ENCODE results near the gene ASCC2. TPM values are rescaled to one million over a fixed set of nuclear protein-coding genes. Genes with fewer than 3 reads are reported as not detected.

The ASCC2 gene, protein sequence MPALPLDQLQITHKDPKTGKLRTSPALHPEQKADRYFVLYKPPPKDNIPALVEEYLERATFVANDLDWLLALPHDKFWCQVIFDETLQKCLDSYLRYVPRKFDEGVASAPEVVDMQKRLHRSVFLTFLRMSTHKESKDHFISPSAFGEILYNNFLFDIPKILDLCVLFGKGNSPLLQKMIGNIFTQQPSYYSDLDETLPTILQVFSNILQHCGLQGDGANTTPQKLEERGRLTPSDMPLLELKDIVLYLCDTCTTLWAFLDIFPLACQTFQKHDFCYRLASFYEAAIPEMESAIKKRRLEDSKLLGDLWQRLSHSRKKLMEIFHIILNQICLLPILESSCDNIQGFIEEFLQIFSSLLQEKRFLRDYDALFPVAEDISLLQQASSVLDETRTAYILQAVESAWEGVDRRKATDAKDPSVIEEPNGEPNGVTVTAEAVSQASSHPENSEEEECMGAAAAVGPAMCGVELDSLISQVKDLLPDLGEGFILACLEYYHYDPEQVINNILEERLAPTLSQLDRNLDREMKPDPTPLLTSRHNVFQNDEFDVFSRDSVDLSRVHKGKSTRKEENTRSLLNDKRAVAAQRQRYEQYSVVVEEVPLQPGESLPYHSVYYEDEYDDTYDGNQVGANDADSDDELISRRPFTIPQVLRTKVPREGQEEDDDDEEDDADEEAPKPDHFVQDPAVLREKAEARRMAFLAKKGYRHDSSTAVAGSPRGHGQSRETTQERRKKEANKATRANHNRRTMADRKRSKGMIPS
- total RNA-seq (10 to 100 TPM; 53.6 to 89.0 (median 68.6) TPM), polyA plus RNA-seq (10 to 100 TPM; 34.1 to 47.3 (median 43.0) TPM)
- long read RNA-seq, donor 1, partial matches to known transcripts: 0 of 6 reads
- long read RNA-seq, donor 1, other reads (novel, unspliced or antisense): 0 of 6 reads
- long read RNA-seq, donor 2, partial matches to known transcripts: 0 of 4 reads
- long read RNA-seq, donor 2, other reads (novel, unspliced or antisense): 0 of 4 reads

DNA sequence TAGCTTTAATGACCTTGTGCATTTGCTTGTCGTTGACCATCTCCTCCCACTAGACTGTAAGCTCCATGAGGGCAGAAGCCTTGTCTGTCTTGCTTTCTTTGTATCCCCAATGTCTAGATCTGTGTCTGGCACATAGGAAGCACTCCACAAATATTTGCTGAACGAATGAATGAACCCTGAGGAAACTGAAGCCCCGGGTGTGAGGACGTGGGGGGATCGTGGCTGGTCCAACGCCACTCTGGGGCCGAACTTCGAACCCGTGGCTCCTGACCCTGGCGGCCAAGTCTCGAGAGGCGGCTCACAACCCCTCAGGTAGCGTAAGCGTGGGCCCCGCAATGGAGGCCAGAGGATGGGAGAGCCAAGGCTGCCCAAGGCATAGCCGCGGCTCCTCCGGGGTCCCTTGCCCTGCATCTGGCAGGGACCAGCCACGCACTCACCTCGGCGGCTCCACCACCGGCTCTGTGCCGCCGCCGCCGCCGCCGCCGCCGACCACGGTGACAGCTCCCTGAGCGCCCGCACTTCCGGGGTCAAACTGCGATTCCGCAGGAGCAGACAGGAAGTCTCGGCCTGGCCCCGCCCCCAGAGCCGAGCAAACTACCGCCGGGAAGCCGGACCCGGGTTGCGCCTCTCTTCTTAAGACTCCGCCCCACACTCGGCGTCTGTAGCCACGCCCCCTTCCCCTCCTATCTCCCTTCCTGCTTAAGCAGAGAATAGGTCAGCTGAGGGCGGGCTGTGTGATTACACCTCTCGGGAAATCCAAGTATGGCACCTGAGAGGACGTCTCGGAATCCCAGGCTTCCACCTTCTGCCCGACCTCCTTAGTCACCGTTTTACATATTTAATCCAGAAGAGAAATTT, at the start of gene ASCC2:
ASCC2 (minus strand) TSS at position 534 of the 858 bp plus-strand sequence. CDS start 5,949 bp downstream, outside the sequence.
- H3K4me3 ChIP-seq: peak within 1 kb of the TSS; percentile 81 to 98 (median 90)
- TF ChIP-seq POLR2A (IDR thresholded peaks at IDR 0.05): peak in 1 of 3 donors; percentile 47
- peak; percentile 91 to 97 (median 93) for TF ChIP-seq POLR2AphosphoS5 (IDR thresholded peaks at IDR 0.05)
- TF ChIP-seq, protein P1, sequence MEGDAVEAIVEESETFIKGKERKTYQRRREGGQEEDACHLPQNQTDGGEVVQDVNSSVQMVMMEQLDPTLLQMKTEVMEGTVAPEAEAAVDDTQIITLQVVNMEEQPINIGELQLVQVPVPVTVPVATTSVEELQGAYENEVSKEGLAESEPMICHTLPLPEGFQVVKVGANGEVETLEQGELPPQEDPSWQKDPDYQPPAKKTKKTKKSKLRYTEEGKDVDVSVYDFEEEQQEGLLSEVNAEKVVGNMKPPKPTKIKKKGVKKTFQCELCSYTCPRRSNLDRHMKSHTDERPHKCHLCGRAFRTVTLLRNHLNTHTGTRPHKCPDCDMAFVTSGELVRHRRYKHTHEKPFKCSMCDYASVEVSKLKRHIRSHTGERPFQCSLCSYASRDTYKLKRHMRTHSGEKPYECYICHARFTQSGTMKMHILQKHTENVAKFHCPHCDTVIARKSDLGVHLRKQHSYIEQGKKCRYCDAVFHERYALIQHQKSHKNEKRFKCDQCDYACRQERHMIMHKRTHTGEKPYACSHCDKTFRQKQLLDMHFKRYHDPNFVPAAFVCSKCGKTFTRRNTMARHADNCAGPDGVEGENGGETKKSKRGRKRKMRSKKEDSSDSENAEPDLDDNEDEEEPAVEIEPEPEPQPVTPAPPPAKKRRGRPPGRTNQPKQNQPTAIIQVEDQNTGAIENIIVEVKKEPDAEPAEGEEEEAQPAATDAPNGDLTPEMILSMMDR (IDR thresholded peaks at IDR 0.05 in 8 of 11, conservative IDR thresholded peaks at IDR 0.05 in 3 of 11): peak in 6 of 11 experiments; percentile 14 to 55 (median 40)
- WGBS, 5 donors: 0 to 1% (median 1%) methylated on average over 30 to 54 of the region's 54 CpGs

DNA sequence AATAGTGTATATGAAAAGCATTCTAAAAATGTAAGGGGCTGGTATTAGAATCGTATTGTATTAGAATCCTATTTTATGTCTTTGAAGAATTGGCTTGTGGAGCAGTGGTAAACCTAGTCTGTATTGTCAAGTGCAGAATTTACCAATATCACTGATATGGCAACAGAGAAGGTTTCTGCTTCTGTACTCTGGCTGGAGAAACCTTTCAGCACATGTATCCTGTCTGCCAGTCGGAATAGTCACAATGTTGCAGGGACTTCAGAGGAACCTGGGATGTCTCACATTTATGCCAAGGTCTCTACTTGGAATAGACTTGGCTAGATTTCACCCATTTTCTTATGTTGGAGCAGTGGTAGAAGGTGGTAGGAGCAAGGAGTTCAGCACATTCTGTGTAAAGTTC, 49.3 kb upstream of the ASCC2 start:
- Histone ChIP-seq H3K27ac (peak overlapping the region in 7 of 8 donors; percentile 8 to 99 (median 55)), H3K36me3 (no peaks in the 10 kb centered on the region), H3K4me3 (no peak overlapping the region), H3K4me1 (peaks cover 14 to 94% (median 68%) of the 10 kb centered on the region in 6 donors), H3K9me3 (no peaks in the 10 kb centered on the region), H3K27me3 (replicated peaks in 1 of 7) (no peaks in the 10 kb centered on the region)
- no peak for DNase-seq
- intact Hi-C loops (cut with DNase I; ENCODE audit: low total_unique reads): no loop called here
- WGBS, 5 donors: 55 to 72% (median 64%) methylated on average over 2 of the region's 2 CpGs
- TF ChIP-seq, protein P1 (IDR thresholded peaks at IDR 0.05 in 8 of 11, conservative IDR thresholded peaks at IDR 0.05 in 3 of 11): no peak
- TF ChIP-seq POLR2A (IDR thresholded peaks at IDR 0.05) (no peak), POLR2AphosphoS5 (IDR thresholded peaks at IDR 0.05) (no peak)

More for the DNA sequence above, at the start of gene ASCC2:
- intact Hi-C loops (cut with DNase I; ENCODE audit: low total_unique reads): no loop called here
- peaks cover 0 to 25% (median 9%) of the 10 kb centered on the region in 6 donors for H3K36me3 ChIP-seq
- peaks cover 12 to 62% (median 39%) of the 10 kb centered on the region in 6 donors for H3K4me1 ChIP-seq
- H3K9me3 ChIP-seq: no peaks in the 10 kb centered on the region
- H3K27ac ChIP-seq: peak within 1 kb of the TSS; percentile 88 to 94 (median 91)
- no peaks in the 10 kb centered on the region for H3K27me3 ChIP-seq (replicated peaks in 1 of 7)
- peak; percentile 100 for DNase-seq

DNA sequence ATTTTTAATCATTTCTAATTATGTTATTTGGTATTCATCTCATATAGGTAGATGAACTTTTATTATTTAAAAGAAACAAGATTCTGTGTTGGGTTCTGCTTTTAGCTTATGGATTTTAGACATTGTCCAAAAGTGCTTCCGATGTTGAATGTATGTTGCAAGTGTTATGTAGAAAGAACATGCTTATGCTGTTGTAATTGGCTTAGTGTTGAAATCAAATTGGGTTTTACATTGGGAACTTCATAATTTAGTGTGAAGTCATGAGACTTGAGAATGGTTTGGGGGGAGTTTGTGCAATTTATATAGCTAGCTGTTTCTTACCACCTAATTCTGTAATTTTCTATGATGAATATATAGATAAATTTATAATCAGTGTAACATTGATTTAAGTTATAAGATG, 48.5 kb upstream of the ASCC2 start:
- Histone ChIP-seq H3K4me3 (peak overlapping the region in 1 of 8 donors; percentile 95), H3K4me1 (peaks cover 14 to 90% (median 65%) of the 10 kb centered on the region in 6 donors), H3K9me3 (no peaks in the 10 kb centered on the region), H3K27me3 (replicated peaks in 1 of 7) (no peaks in the 10 kb centered on the region), H3K36me3 (no peaks in the 10 kb centered on the region), H3K27ac (peak overlapping the region in 7 of 8 donors; percentile 8 to 99 (median 55))
- WGBS, 5 donors: 55 to 86% (median 82%) methylated on average over 1 of the region's 1 CpG
- intact Hi-C loops (cut with DNase I; ENCODE audit: low total_unique reads): no loop called here
- DNase-seq: no peak
- TF ChIP-seq POLR2AphosphoS5 (IDR thresholded peaks at IDR 0.05) (no peak), POLR2A (IDR thresholded peaks at IDR 0.05) (no peak)
- TF ChIP-seq, protein P1 (IDR thresholded peaks at IDR 0.05 in 8 of 11, conservative IDR thresholded peaks at IDR 0.05 in 3 of 11): no peak

Measured in spleen (tissue), 13 donors.